ENCODE data around the gene UBE2K. TPM values are rescaled to one million over a fixed set of nuclear protein-coding genes. Genes with fewer than 3 reads are reported as not detected.

Gene UBE2K
- total and polyA plus RNA-seq, 10 of the 15 experiments (the other 5 are each of a cell fraction or from before 2014, with no cell fraction given) = 17.0 to 141 (median 75.5) TPM

GRCh38 chr4:39700554-39700953, 2.6 kb downstream of the UBE2K start:
- intact Hi-C loops (cut with micrococcal nuclease; ENCODE audit: unreplicated experiment) (no loop called here), in situ Hi-C loops (cut with MboI) (no loop called here)
- 0 out of 2 replicates have a peak, but pooled peaks have one; percentile 16 for TF ChIP-seq RAD51 (IDR thresholded peaks at IDR 0.05)
- TF ChIP-seq ASH2L (IDR thresholded peaks at IDR 0.05; ENCODE audit: borderline replicate concordance, low read depth) = no peak
- H3K4me1 ChIP-seq (ENCODE audit: control insufficient read depth, insufficient read depth, low read length) = peaks cover 4% of the 10 kb centered on the region
- peaks cover 71% of the 10 kb centered on the region for H3K79me2 ChIP-seq (ENCODE audit: control insufficient read depth, insufficient read depth, low read length)
- no peak overlapping the region; the same call in 1 of the 2 replicates for H3K27ac ChIP-seq (ENCODE audit: control insufficient read depth, insufficient read depth)
- FAIRE-seq (no peak), DNase-seq (ENCODE audit: low read depth, low spot score) (no peak), ATAC-seq (no peak)
- peaks cover 2 to 7% of the 10 kb centered on the region in 2 experiments; a peak in 3 of 4 replicates for H3K36me3 ChIP-seq (ENCODE audit: control insufficient read depth in 2 of 2, insufficient read depth in 2 of 2, low read length in 1 of 2)
- no peak overlapping the region for H2AFZ ChIP-seq (ENCODE audit: control insufficient read depth, low read depth, low read length)
- ChIA-PET POLR2A (interaction anchor here (0.5 to 1.7 kb wide), 3 partner anchors 10 to 579 kb away, joined by 3 to 5 read pairs (median 4); no protein-coding TSS in a partner anchor), CTCF (interaction anchor here (0.6 to 1.3 kb wide), 4 partner anchors 8 to 278 kb away, joined by 3 to 6 read pairs (median 4); no protein-coding TSS in a partner anchor), SMC1A (ENCODE audit: uncharacterized antibody, unreplicated experiment) (interaction anchor here (0.6 to 2.2 kb wide), 10 partner anchors 10 to 278 kb away, joined by 3 to 9 read pairs (median 3); no protein-coding TSS in a partner anchor), RAD21 (ENCODE audit: unreplicated experiment) (interaction anchor here (2.2 to 3.6 kb wide), 3 partner anchors 8 to 275 kb away, joined by 5 to 16 read pairs (median 6); no protein-coding TSS in a partner anchor)
- H3K27me3 ChIP-seq (replicated peaks in 1 of 2; ENCODE audit: control insufficient read depth in 2 of 2, insufficient read depth in 2 of 2, low read length in 1 of 2) = no peaks in the 10 kb centered on the region
- H4K20me1 ChIP-seq (ENCODE audit: control insufficient read depth, insufficient read depth) = 0 out of 2 replicates have a peak, but pooled peaks cover 4% of the 10 kb centered on the region
- 2% methylated on average over 3 of the region's 3 CpGs for WGBS (ENCODE audit: insufficient coverage, insufficient replicate concordance, low lambda C conversion rate, missing lambda C conversion rate)
- H3K4me3 ChIP-seq = peak overlapping the region; percentile 96
- peak overlapping the region; percentile 26; the same call in 1 of the 2 replicates for H3K9ac ChIP-seq (ENCODE audit: control insufficient read depth, insufficient read depth, low read length)
- H3K9me3 ChIP-seq (replicated peaks; ENCODE audit: control insufficient read depth, insufficient read depth, low read length) = no peaks in the 10 kb centered on the region
- no TSS peak for BruUV-seq (replicated peaks)
- peak overlapping the region; percentile 87 for H3K4me2 ChIP-seq (ENCODE audit: control insufficient read depth, insufficient read depth)

DNA sequence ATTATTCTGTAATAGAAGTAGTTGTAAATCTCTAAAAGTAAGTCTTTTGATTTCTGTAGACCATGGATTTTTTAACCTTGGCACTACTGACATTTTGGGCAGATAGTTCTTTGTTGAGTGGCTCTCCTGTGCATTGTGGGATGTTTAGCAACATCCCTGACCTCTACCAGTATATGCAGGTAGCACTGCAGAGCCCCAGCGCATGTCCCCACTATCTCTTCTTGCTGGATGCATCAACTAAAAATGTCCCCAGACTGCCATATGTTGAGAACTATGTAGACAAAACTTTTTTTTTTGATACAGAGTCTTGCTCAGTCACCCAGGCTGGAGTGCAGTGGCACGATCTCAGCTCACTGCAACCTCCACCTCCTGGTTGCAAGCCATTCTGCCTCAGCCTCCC, 4.8 kb downstream of the UBE2K start:
- Histone ChIP-seq H3K27ac (ENCODE audit: control insufficient read depth, insufficient read depth) (no peak overlapping the region), H3K79me2 (ENCODE audit: control insufficient read depth, insufficient read depth, low read length) (peaks cover 86% of the 10 kb centered on the region), H3K4me2 (ENCODE audit: control insufficient read depth, insufficient read depth) (no peak overlapping the region), H3K9me3 (replicated peaks; ENCODE audit: control insufficient read depth, insufficient read depth, low read length) (no peaks in the 10 kb centered on the region), H3K9ac (ENCODE audit: control insufficient read depth, insufficient read depth, low read length) (no peak overlapping the region), H3K4me1 (ENCODE audit: control insufficient read depth, insufficient read depth, low read length) (peaks cover 10% of the 10 kb centered on the region), H3K4me3 (no peak overlapping the region), H3K36me3 (ENCODE audit: control insufficient read depth in 2 of 2, insufficient read depth in 2 of 2, low read length in 1 of 2) (peaks cover 2 to 9% of the 10 kb centered on the region in 2 experiments; a peak in 3 of 4 replicates), H2AFZ (ENCODE audit: control insufficient read depth, low read depth, low read length) (no peak overlapping the region), H4K20me1 (ENCODE audit: control insufficient read depth, insufficient read depth) (0 out of 2 replicates have a peak, but pooled peaks cover 4% of the 10 kb centered on the region), H3K27me3 (replicated peaks in 1 of 2; ENCODE audit: control insufficient read depth in 2 of 2, insufficient read depth in 2 of 2, low read length in 1 of 2) (no peaks in the 10 kb centered on the region)
- POLR2A ChIA-PET = interaction anchor here (0.6 to 0.8 kb wide), 4 partner anchors 30 to 180 kb away, joined by 3 to 5 read pairs (median 4); no protein-coding TSS in a partner anchor
- 100% methylated on average over 2 of the region's 2 CpGs for WGBS (ENCODE audit: insufficient coverage, insufficient replicate concordance, low lambda C conversion rate, missing lambda C conversion rate)
- in situ Hi-C loops (cut with MboI) (no loop called here), intact Hi-C loops (cut with micrococcal nuclease; ENCODE audit: unreplicated experiment) (no loop called here)
- RAD21 ChIA-PET (ENCODE audit: unreplicated experiment) = no interaction called here
- ATAC-seq = no peak
- no peak for FAIRE-seq
- SMC1A ChIA-PET (ENCODE audit: uncharacterized antibody, unreplicated experiment) = interaction anchor here (0.9 to 1.1 kb wide), 4 partner anchors 8 to 132 kb away, joined by 3 to 4 read pairs (median 3); no protein-coding TSS in a partner anchor
- no peak for DNase-seq (ENCODE audit: low read depth, low spot score)
- CTCF ChIA-PET = no interaction called here
- BruUV-seq (replicated peaks) = no TSS peak
- no peak for TF ChIP-seq PML (IDR thresholded peaks at IDR 0.05; ENCODE audit: low read length)
- TF ChIP-seq SREBF1 (IDR thresholded peaks at IDR 0.05; ENCODE audit: low read length) = no peak
- TF ChIP-seq, protein P1, sequence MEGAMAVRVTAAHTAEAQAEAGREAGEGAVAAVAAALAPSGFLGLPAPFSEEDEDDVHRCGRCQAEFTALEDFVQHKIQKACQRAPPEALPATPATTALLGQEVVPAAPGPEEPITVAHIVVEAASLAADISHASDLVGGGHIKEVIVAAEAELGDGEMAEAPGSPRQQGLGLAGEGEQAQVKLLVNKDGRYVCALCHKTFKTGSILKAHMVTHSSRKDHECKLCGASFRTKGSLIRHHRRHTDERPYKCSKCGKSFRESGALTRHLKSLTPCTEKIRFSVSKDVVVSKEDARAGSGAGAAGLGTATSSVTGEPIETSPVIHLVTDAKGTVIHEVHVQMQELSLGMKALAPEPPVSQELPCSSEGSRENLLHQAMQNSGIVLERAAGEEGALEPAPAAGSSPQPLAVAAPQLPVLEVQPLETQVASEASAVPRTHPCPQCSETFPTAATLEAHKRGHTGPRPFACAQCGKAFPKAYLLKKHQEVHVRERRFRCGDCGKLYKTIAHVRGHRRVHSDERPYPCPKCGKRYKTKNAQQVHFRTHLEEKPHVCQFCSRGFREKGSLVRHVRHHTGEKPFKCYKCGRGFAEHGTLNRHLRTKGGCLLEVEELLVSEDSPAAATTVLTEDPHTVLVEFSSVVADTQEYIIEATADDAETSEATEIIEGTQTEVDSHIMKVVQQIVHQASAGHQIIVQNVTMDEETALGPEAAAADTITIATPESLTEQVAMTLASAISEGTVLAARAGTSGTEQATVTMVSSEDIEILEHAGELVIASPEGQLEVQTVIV (IDR thresholded peaks at IDR 0.05; ENCODE audit: borderline replicate concordance, partially characterized antibody) = no peak
- no peak for TF ChIP-seq BMI1 (IDR thresholded peaks at IDR 0.05; ENCODE audit: borderline replicate concordance)
- TF ChIP-seq WRNIP1 (IDR thresholded peaks at IDR 0.05; ENCODE audit: borderline replicate concordance, low read depth, low read length) = no peak
- TF ChIP-seq KAT2A (conservative IDR thresholded peaks at IDR 0.05; ENCODE audit: control insufficient read depth, low read depth, low read length) = no peak
- TF ChIP-seq EGR1 (IDR thresholded peaks at IDR 0.05; ENCODE audit: borderline replicate concordance in 1 of 2, low read depth in 2 of 2, low read length in 2 of 2) = no peak
- no peak for TF ChIP-seq BACH1 (IDR thresholded peaks at IDR 0.05; ENCODE audit: borderline replicate concordance)
- no peak for TF ChIP-seq MEF2A (IDR thresholded peaks at IDR 0.05; ENCODE audit: insufficient read depth, low read depth, low read length)
- no peak for TF ChIP-seq ESRRA (IDR thresholded peaks at IDR 0.05; ENCODE audit: low read length)
- TF ChIP-seq ASH2L (IDR thresholded peaks at IDR 0.05; ENCODE audit: borderline replicate concordance, low read depth) = no peak
- no peak for TF ChIP-seq SMAD1 (IDR thresholded peaks at IDR 0.05; ENCODE audit: low read depth, partially characterized antibody)
- no peak for TF ChIP-seq ZSCAN29 (IDR thresholded peaks at IDR 0.05)
- TF ChIP-seq POLR2A (IDR thresholded peaks at IDR 0.05; ENCODE audit: low read depth, low read length) = no peak
